ENCODE measurements around the gene SORT1. TPM values are rescaled to one million over a fixed set of nuclear protein-coding genes. Genes with fewer than 3 reads are reported as not detected.
"Not testable (repeated sequence)": the region's sequence is repeated elsewhere in the genome, so short reads cannot be mapped to it uniquely, and the experiment has no call there.

SORT1 gene
- total and polyA plus RNA-seq, 2 of the 4 experiments (the other 2 are of a cell fraction) = 15.8 to 16.7 TPM

DNA sequence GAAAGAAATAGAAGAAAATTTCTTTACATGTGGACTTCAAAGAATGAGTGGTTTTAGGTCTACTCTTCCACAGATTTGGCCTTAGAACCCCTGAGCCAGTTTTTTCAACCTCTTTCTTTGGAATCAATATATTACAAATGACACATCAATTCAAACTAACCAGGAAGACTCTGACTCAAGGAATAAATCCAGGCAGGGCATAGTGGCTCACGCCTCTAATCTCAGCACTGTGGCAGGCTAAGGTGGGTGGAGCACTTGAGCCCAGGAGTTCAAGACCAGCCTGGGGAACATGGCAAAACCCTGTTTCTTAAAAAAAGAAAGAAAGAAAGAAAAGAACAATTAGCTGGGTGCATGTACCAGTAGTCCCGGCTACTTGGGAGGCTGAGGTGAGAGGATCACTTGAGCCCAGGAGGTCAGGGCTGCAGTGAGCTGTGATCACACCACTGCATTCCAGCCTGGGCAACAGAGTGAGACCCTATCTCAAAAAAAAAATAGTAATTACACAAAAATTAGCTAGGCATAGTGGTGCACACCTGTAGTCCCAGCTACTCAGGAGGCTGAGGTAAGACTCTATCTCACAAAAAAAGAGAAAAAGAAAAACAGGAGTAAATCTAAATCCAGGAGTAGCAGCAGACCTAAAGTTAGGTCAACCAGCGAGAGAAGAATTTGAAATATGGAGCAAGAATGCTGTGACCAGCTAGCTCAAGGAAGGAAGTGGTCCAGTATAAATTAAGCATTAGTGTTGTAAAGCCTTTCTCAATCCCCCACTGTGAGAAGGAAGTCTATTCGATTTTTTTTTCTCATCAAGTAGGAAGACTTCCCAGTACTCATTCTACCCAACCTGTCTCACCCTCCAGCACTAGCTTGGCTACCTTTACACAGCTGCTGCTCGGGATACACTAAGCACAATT lies 1.9 kb downstream of the SORT1 start:
- H3K4ac ChIP-seq (ENCODE audit: low read depth, low read length) = peak overlapping the region; percentile 83
- H2BK120ac ChIP-seq (ENCODE audit: low read depth, low read length) = peak overlapping the region; percentile 89
- peak overlapping the region; percentile 81 for H4K91ac ChIP-seq (ENCODE audit: insufficient read depth, low read depth, low read length)
- H3K56ac ChIP-seq (ENCODE audit: extremely low read depth, insufficient read depth, low read length) = peak overlapping the region; percentile 45; the same call in 1 of the 2 replicates
- WGBS, 2 experiments (ENCODE audit: extremely low coverage in 2 of 2, insufficient read length in 1 of 2) = no CpG with 5 or more reads among the region's 5 CpGs
- peak overlapping the region; percentile 90 for H2AK5ac ChIP-seq (ENCODE audit: low read depth, low read length)
- peak overlapping the region; percentile 15 to 63; a peak in 3 of 4 replicates for H4K8ac ChIP-seq (ENCODE audit: low read depth in 2 of 2, low read length in 2 of 2)
- peaks cover 13% of the 10 kb centered on the region for H3K9me1 ChIP-seq (ENCODE audit: insufficient read depth, low read length)
- peak overlapping the region; percentile 68; the same call in 1 of the 2 replicates for H3K27ac ChIP-seq (ENCODE audit: insufficient read depth, low read length)
- H3K9ac ChIP-seq (ENCODE audit: low read depth, low read length) = peak overlapping the region; percentile 82
- peak overlapping the region; percentile 73 for H3K23ac ChIP-seq (ENCODE audit: low read depth, low read length)
- H3K27me3 ChIP-seq (ENCODE audit: control insufficient read depth, insufficient read depth, low read length) = no peaks in the 10 kb centered on the region
- H3K14ac ChIP-seq (replicated peaks; ENCODE audit: low read depth, low read length) = peak overlapping the region; percentile 95
- H2BK15ac ChIP-seq (ENCODE audit: low read depth, low read length) = peak overlapping the region; percentile 49; the same call in 2 of the 3 replicates
- intact Hi-C loops (cut with micrococcal nuclease) (loop anchor here (5.0 kb wide), 1 partner anchor 99 kb away; no protein-coding TSS in a partner anchor), in situ Hi-C loops (cut with MboI; ENCODE audit: low sequenced_read_pairs) (loop anchor here (5.0 kb wide), 1 partner anchor 119 kb away; no protein-coding TSS in a partner anchor), dilution Hi-C loops (cut with HindIII; ENCODE audit: low sequenced_read_pairs, unreplicated experiment) (no loop called here)
- peak overlapping the region; percentile 78; the same call in 1 of the 2 replicates for H3K4me3 ChIP-seq (ENCODE audit: insufficient read depth, low read depth, low read length)
- ATAC-seq (ENCODE audit: low read depth) = no peak
- peak overlapping the region; percentile 72 for H2BK5ac ChIP-seq (ENCODE audit: low read depth, low read length, poor library complexity, severe bottlenecking)
- H3K4me1 ChIP-seq (ENCODE audit: control insufficient read depth, insufficient read depth, low read length) = peaks cover 16% of the 10 kb centered on the region
- H4K5ac ChIP-seq (ENCODE audit: low read depth, low read length) = peak overlapping the region; percentile 42
- peak overlapping the region; percentile 65 for H3K18ac ChIP-seq (ENCODE audit: low read depth, low read length)
- no peak overlapping the region for H2AK9ac ChIP-seq (replicated peaks; ENCODE audit: low read depth, low read length, poor library complexity)
- POLR2A ChIA-PET (ENCODE audit: unreplicated experiment) = no interaction called here
- TF ChIP-seq, protein P1, sequence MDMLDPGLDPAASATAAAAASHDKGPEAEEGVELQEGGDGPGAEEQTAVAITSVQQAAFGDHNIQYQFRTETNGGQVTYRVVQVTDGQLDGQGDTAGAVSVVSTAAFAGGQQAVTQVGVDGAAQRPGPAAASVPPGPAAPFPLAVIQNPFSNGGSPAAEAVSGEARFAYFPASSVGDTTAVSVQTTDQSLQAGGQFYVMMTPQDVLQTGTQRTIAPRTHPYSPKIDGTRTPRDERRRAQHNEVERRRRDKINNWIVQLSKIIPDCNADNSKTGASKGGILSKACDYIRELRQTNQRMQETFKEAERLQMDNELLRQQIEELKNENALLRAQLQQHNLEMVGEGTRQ (IDR thresholded peaks at IDR 0.05; ENCODE audit: low read depth, low read length) = no peak
- TF ChIP-seq SMC3 (IDR thresholded peaks at IDR 0.05; ENCODE audit: low read depth, low read length) (no peak), CEBPB (IDR thresholded peaks at IDR 0.05; ENCODE audit: low read depth, low read length) (peak; percentile 40; the same call in 1 of the 2 replicates)
- H3K4me2 ChIP-seq (ENCODE audit: low read depth, low read length) = peak overlapping the region; percentile 84
- peak overlapping the region; percentile 32; the same call in 1 of the 2 replicates for H2BK20ac ChIP-seq (ENCODE audit: low read depth, low read length)
- peaks cover 11 to 53% of the 10 kb centered on the region in 2 experiments for H3K79me1 ChIP-seq (ENCODE audit: low read depth in 1 of 2, low read length in 2 of 2)
- CTCF ChIA-PET = interaction anchor here (0.7 to 1.3 kb wide), 3 partner anchors 19 to 195 kb away, joined by 3 to 9 read pairs (median 4); no protein-coding TSS in a partner anchor
- peaks cover 7% of the 10 kb centered on the region; the same call in 1 of the 2 replicates for H4K20me1 ChIP-seq (ENCODE audit: insufficient read depth, low read length)
- DNase-seq = peak; percentile 65
- H3K36me3 ChIP-seq (ENCODE audit: control insufficient read depth, insufficient read depth, low read length) = no peaks in the 10 kb centered on the region
- H2AFZ ChIP-seq (replicated peaks; ENCODE audit: low read length, poor library complexity) = no peak overlapping the region
- H3K9me3 ChIP-seq (ENCODE audit: control insufficient read depth, insufficient read depth, low read length) = no peaks in the 10 kb centered on the region
- no TSS peak for BruUV-seq (replicated peaks)

DNA sequence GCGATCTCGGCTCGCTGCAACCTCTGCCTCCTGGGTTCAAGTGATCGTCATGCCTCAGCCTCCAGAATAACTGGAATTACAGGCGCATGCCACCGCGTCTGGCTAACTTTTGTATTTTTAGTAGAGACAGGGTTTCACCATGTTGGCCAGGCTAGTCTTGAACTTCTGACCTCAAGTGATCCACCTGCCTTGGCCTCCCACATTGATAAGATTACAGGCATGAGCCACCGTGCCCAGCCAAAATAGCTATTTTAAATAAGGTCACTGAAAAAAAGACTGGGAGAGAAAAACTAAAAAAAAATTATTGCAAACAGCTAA lies 2.5 kb downstream of the SORT1 start:
- H3K18ac ChIP-seq (ENCODE audit: low read depth, low read length); H3K9ac ChIP-seq (ENCODE audit: low read depth, low read length); H4K91ac ChIP-seq (ENCODE audit: insufficient read depth, low read depth, low read length); DNase-seq; H2AK9ac ChIP-seq (replicated peaks; ENCODE audit: low read depth, low read length, poor library complexity); H2AK5ac ChIP-seq (ENCODE audit: low read depth, low read length); ATAC-seq (ENCODE audit: low read depth); H2BK20ac ChIP-seq (ENCODE audit: low read depth, low read length); H3K56ac ChIP-seq (ENCODE audit: extremely low read depth, insufficient read depth, low read length); H3K4me2 ChIP-seq (ENCODE audit: low read depth, low read length); H3K9me3 ChIP-seq (ENCODE audit: control insufficient read depth, insufficient read depth, low read length); H2BK15ac ChIP-seq (ENCODE audit: low read depth, low read length); H3K27me3 ChIP-seq (ENCODE audit: control insufficient read depth, insufficient read depth, low read length); POLR2A ChIA-PET (ENCODE audit: unreplicated experiment); H3K4me3 ChIP-seq (ENCODE audit: insufficient read depth, low read depth, low read length); H4K20me1 ChIP-seq (ENCODE audit: insufficient read depth, low read length); H3K36me3 ChIP-seq (ENCODE audit: control insufficient read depth, insufficient read depth, low read length); H3K23ac ChIP-seq (ENCODE audit: low read depth, low read length); H2AFZ ChIP-seq (replicated peaks; ENCODE audit: low read length, poor library complexity); BruUV-seq (replicated peaks); dilution Hi-C loops (cut with HindIII; ENCODE audit: low sequenced_read_pairs, unreplicated experiment); H4K5ac ChIP-seq (ENCODE audit: low read depth, low read length): not testable (repeated sequence)
- intact Hi-C loops (cut with micrococcal nuclease) (loop anchor here (5.0 kb wide), 1 partner anchor 98 kb away; no protein-coding TSS in a partner anchor), in situ Hi-C loops (cut with MboI; ENCODE audit: low sequenced_read_pairs) (loop anchor here (5.0 kb wide), 1 partner anchor 118 kb away; no protein-coding TSS in a partner anchor)
- 0 out of 4 replicates have a peak overlapping the region, but pooled peaks of 1 of the 2 experiments have one; percentile 20 for H4K8ac ChIP-seq (ENCODE audit: low read depth in 2 of 2, low read length in 2 of 2)
- peaks cover 11 to 56% of the 10 kb centered on the region in 2 experiments for H3K79me1 ChIP-seq (ENCODE audit: low read depth in 1 of 2, low read length in 2 of 2)
- WGBS, 2 experiments (ENCODE audit: extremely low coverage in 2 of 2, insufficient read length in 1 of 2) = 87% methylated on average over 4 of the region's 8 CpGs; no CpG with 5 or more reads in 1 of the 2 experiments
- peak overlapping the region; percentile 54; the same call in 1 of the 2 replicates for H3K4ac ChIP-seq (ENCODE audit: low read depth, low read length)
- CTCF ChIA-PET = interaction anchor here (1.2 to 1.3 kb wide), 2 partner anchors 117 to 194 kb away, joined by 3 to 4 read pairs; no protein-coding TSS in a partner anchor
- peak overlapping the region; percentile 24; the same call in 1 of the 2 replicates for H3K14ac ChIP-seq (replicated peaks; ENCODE audit: low read depth, low read length)
- H3K4me1 ChIP-seq (ENCODE audit: control insufficient read depth, insufficient read depth, low read length) = peaks cover 16% of the 10 kb centered on the region
- peak overlapping the region; percentile 89; the same call in 1 of the 2 replicates for H2BK120ac ChIP-seq (ENCODE audit: low read depth, low read length)
- H2BK5ac ChIP-seq (ENCODE audit: low read depth, low read length, poor library complexity, severe bottlenecking) = peak overlapping the region; percentile 72
- H3K9me1 ChIP-seq (ENCODE audit: insufficient read depth, low read length) = peaks cover 13% of the 10 kb centered on the region
- H3K27ac ChIP-seq (ENCODE audit: insufficient read depth, low read length) = peak overlapping the region; percentile 20; the same call in 1 of the 2 replicates
